Daoy (cell line): ENCODE results near the gene PLEKHH2. TPM values are rescaled to one million over a fixed set of nuclear protein-coding genes. Genes with fewer than 3 reads are reported as not detected.
"Not testable (repeated sequence)": the region's sequence is repeated elsewhere in the genome, so short reads cannot be mapped to it uniquely, and the experiment has no call there.

Experiments used
- DNase-seq: peaks from one replicate; pipeline ENCODE4 v3.0.0-alpha.2; 2015; ENCODE audit warnings: low read depth
- total RNA-seq: library from RNA; depleted of rRNA; stranded (reverse); fragments of >200 nt; shearing (Covaris generic); gene quantifications from 2 replicates; pipeline ENCODE4 v1.2.3, GENCODE V29; 2014

The PLEKHH2 gene
- total RNA-seq, 1 experiment from 2014 or later = 0.51 TPM

DNA sequence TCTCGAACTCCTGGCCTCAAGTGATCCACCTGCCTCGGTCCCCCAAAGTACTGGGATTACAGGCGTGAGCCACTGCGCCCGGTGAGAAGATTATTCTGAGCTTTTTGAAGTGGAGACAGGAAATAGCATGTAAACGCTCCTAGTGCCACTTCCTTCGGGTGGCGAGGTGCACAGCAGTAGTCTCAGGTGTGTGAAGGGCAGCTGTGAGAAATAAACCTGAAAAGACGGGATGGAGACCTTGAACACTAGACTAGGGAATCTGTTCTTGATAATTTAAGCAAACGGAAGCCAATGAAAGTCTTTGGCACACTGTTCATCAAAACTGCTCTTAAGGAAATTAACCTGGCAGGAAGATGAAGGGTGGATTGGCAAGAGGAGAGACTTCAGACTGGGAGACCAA is 439 bp upstream of the PLEKHH2 start:
- DNase-seq = peak; percentile 4

DNA sequence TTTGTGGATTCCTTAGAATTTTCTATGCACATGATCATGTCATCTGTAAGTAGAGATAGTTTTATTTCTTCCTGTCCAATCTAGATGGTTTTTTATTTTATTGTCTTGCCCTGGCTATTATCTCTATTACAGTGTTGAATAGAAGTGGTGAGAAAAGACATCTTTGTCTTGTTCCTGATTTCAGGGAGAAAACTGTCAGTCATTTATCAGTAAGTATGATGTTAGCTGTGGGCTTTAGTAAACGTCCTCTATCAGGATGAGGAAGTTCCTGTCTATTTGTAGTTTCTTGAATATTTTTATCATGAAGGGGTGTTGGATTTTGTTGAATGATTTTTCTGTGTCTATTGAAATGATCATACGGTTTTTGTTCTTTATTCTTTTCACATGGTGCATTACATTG is 5.3 kb downstream of the PLEKHH2 start:
- no peak for DNase-seq

DNA sequence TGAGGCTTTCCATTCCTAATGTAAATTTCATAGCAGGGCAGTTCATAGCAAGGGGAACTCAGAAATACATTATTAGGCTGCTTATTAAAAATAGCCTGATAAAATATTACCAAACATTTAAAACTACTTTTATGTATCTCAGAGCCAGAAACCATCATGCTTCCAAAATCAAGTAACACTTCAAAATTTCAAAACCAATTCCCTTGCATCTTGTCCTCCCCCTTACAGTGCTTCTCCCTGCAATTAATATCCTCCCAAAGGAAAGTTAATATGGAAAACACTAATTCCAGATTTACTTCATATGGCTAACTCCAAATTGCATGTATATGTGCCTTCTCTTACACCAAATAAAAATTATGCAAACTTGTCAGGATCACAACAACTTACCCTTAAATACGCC is 6.6 kb downstream of the PLEKHH2 start:
- DNase-seq = no peak

- DNase-seq = no peak
Measured at GRCh38 chr2:43648994-43649701, 12.1 kb downstream of the PLEKHH2 start.

DNA sequence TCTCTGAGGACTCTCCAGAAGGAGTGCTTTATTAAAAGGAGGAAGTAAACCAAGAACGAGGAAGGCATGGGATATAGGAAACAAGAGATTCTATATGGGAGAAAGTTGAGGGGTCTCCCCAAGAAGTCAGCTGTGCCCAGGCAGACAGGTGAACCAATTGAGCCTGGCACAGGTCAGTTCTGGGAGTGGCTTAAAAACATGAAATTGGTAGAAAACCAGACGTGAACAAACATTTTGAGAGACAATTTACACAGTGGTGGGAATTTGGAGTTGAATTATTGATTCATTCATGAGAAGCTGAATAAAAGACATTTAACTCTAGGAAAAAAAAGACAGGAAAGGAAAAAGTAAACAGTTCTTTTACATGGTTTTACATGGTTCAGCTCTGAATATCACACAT is 16.4 kb downstream of the PLEKHH2 start:
- no peak for DNase-seq

DNA sequence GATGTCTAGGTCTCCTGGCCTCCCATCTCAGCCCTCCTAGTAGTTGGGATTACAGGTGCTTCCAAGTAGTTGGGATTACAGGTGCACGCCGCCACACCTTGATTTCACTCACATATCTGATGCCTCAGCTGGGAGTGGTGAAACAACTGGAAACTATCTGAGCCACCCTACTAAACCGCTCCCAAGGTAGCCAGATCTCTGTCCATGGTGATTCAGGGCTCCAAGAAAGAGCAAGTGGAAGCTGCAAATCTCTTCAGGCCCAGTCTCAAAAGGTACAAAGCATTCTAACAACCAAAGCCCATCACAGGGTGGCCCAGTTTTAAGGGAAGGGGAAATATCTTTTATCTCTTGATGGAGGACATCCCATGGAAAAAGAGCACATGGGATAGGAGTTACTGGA is 20.2 kb downstream of the PLEKHH2 start:
- no peak for DNase-seq

DNA sequence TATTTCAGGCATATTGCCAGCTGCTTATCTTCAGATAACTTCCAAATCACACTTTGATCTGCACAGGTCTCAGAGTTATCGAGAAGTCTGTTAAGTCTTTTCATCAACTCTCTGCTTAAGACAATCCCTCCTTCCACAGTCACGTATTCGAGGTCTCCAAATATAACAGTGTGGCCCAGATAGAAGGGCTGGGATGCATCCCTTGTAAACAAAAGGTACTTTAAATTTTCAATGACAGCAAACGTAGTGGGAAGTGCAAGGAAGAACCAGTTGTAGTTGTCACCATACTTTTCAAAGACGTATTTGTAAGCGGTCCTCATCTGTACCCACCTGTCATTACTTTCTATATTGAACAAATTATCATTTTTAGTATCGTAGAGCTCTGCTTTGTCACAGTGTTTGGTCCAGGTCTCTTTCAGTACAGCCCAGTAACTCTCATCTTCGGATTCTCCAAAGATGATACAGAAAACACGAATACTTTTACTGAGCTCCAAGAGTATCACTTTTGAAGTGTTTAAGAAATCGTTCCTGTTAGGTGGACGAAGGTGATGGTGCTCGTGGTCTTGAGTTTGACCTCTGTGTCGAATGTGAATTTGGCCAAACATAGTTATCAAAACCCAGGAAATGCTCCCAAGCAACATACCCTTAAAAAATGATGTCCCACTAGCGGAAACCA is 38.7 kb downstream of the PLEKHH2 start:
- DNase-seq = no peak

- DNase-seq = peak; percentile 70
Measured at GRCh38 chr2:43676322-43677050, 39.4 kb downstream of the PLEKHH2 start, which contains the start of gene C1GALT1C1L. TSS of gene C1GALT1C1L (minus strand) at chr2:43676429. CDS start at chr2:43676322, 107 bp downstream.

DNA sequence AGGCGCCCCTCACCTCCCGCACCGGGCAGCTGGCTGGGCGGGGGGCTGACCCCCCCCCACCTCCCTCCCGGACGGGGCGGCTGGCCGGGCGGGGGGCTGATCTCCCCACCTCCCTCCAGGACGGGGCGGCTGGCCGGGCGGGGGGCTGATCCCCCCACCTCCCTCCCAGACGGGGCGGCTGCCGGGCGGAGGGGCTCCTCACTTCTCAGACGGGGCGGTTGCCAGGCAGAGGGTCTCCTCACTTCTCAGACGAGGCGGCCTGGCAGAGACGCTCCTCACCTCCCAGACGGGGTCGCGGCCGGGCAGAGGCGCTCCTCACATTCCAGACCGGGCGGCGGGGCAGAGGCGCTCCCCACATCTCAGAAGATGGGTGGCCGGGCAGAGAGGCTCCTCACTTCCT is 40.7 kb downstream of the PLEKHH2 start:
- DNase-seq = not testable (repeated sequence)

DNA sequence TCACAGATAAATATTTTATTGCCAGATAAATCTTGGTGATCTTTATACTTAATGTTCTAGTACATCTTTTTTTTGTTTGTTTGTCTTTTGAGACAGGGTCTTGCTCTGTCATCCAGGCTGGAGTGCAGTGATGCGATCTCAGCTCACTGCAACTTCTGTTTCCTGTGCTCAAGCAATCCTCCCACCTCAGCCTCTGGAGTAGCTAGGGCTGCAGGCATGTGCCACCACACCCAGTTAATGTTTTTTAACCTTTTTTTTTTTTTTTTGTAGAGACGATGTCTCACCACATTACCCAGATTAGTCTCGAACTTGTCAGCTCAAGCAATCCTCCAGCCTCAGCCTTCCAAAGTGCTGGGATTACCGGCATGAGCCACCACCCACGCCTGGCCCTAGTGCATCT is 48.3 kb downstream of the PLEKHH2 start:
- DNase-seq = peak; percentile 21

GRCh38 chr2:43689999-43690398 is 52.9 kb downstream of the PLEKHH2 start:
- no peak for DNase-seq

GRCh38 chr2:43692428-43692994 is 55.5 kb downstream of the PLEKHH2 start:
- DNase-seq = no peak

DNA sequence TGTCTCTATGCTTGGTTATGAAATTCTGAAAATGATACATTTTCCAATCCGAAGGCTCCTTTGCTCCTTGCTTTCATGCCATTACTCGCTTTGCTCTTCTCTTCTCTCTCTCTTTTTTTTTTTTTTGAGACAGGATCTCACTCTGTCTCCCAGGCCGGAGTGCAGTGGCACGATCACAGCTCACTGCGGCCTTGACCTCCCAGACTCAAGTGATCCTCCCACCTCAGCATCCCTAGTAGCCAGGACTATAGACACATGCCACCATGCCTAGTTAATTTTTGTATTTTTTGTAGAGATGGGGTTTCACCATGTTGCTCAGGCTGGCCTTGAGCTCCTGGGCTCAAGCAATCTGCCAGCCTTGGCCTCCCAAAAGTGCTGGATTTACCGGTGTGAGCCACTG is 61.1 kb downstream of the PLEKHH2 start:
- DNase-seq = not testable (repeated sequence)

DNA sequence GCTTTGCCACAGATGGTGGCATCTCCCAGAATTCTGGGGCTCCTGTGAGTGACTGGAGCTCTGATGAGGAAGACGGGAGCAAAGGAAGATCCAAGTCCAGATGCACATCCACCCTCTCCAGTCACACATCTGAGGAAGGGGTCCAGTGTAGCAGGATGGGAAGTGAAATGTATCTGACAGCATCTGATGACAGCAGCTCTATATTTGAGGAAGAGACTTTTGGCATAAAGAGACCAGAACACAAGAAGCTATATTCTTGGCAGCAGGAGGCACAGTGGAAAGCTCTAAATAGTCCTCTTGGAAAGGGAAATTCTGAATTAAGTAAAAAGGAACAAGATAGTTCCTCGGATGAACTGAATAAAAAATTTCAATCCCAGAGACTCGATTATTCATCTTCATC is 62.7 kb downstream of the PLEKHH2 start:
- DNase-seq = no peak

DNA sequence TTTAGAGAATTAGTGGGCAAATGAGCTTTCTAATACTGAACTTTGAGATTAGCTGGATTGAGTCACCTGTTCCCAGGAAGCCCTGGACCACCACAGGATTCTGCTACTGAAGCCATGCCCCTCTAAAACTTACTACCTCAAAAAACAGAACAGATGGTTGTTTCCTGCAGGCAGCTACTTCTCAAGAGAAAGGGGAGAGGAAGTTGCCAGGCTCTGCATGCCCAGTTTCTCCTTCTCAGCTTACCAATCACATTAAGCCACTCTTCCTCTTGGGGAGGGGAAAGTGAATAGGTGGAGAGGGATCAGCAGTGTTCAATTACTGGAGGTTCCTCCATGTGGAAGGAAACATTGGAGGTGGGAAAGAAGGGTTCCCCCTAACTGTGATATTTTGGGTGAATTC is 64.1 kb downstream of the PLEKHH2 start:
- DNase-seq = no peak

DNA sequence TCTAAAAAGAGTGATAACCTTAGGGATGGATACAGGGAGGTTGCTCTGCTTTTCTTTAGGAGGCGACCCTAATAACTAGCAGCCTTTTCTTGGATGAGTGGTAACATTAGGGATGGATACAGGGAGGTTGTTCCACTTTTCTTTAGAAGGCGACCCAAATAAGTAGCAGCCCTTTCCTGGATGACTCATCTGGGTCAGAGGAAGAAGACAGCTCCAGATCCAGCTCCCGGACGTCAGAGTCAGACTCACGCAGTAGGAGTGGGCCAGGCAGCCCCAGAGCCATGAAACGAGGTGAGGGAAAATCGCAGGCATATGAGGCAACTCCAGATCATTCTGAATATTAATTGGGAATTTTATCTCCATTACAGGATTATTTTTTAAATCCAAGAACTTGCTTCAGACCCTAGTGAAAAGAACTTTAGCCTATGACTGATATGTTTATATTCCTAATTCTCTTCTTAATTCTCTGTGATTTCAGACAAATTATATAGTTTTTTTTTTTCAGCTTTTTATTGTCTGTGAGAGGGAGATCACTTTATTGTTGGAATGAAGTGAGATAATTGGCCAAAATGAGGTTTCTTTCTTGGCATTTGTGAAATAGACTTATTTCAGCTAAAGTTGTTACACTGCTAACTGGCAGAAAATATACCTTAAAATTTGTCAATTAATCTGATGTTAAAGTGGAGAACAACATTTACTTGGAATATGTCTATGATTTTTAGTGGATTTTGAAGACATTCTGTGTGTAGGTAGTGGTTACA is 70.4 kb downstream of the PLEKHH2 start:
- DNase-seq = peak; percentile 88

DNA sequence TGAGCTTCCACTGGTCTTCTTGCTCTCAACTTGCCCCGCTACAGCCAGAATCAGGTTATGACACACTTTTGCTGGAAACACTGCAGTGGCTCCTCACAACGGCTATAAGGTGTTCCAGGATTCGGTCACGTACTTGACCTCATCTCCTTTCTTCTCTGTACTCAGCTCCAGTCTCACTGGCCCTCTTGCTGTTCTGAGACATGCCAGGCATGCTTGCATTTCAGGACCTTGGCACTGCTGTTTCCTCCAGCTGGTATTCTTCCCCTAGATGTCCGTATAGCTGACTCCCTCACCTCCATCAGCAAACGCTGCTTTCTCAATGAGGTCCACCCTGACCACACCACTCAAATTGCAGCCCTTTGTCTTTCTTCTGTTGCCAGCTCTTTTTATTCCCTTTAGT is 71.1 kb downstream of the PLEKHH2 start:
- DNase-seq = no peak

- no peak for DNase-seq
Measured at GRCh38 chr2:43708891-43709290, 71.8 kb downstream of the PLEKHH2 start.

DNA sequence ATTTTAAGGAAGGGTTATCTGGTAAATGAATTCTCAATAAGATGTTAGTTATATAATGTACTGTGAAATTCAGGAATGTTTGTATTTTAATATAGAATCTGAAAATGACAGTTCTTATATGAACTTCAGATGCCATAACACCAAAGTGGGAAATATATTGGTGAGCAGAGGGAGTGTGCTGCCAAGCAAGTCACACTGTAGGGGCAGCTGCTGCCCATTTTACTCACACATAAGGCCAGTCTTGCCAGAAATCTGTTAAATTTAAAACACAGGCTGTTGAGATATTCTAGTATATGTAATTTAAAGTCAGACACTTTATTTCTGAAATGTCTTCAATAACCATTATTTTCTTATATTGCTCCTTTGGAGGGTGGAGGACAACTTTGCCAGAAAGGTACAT is 73.8 kb downstream of the PLEKHH2 start:
- DNase-seq = no peak

DNA sequence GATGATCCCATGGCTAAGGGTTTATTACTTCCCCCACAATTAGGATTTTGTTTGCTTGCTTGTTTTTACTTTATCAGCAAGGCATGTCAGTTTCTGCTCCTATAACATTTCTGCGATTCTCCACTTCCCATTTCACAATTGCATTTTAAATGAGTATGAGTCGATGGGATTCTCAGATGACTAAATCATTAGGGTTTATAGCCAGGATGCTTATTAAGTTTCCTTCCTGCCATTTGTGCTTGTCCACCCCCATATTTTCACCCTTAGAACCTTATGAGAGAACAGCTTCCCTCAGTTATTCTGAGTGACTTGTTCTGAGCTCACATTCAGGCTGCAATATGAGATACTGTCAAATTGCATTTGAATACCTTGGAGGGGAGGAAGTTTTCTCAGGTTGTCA is 77.1 kb downstream of the PLEKHH2 start:
- peak; percentile 15 for DNase-seq

DNA sequence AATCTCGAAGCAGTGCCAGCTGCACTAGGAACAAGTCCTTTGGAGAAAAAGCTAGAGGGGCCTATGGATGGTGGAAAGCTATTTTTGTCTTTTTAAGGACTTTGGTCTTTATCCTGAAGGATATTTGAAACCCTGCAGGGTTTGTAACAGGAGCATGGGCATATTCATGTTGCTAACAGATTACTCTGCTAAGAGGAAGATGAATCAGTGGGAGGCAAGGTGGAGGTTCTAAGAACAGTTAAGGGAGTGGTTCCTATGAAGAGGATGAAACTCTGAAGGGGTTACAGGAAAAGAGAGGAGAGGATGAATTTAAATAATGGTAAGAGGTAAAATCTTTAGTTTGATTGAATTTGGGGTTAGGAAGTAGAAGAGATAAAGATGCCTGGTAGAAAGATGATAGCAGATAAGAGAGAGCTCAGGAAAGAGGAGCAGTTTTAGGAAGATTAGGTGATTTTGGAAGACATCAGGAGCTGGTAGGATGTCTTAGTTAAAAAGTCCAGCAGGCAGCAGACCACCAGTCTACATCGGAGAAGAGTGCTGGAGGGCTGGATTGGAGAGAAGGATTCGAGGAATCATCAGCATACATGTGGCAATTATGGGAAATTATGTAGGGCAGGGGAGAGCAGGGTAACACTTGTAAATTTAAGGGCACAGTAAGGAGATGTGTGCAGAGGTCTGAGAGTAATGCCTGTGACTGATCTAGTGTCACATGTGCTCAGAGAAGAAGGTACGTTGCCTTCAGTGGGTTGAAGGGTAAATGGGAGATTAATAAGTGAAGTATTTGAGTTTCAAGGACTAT is 78.4 kb downstream of the PLEKHH2 start:
- DNase-seq = no peak
